K562 (cell line): ENCODE data around the gene SLC38A10. TPM values are rescaled to one million over a fixed set of nuclear protein-coding genes. Genes with fewer than 3 reads are reported as not detected.

Experiments used
- ATAC-seq: fragments of 200-7000 bp; cut with Tn5 transposase; 3 replicates; pipeline ENCODE4 v1.9.1; 2020; ENCODE audit warnings: moderate library complexity
- BruUV-seq: library from RNA; stranded (reverse); fragments of 400-500 nt; replicated peaks from 2 replicates; lab custom pipeline; 2021; lab: Mats Ljungman, UMichigan
- CTCF ChIA-PET: fragments of 300-600 bp; formaldehyde crosslinking; extraction: SDS; loops from one replicate; lab custom pipeline; 2021; ENCODE audit warnings: low intra/inter-chr PET ratio; lab: Yijun Ruan, JAX
- POLR2A ChIA-PET: fragments of 300-600, 350-650 bp; sonication (Branson Sonifier 250); formaldehyde crosslinking; extraction: SDS; loops from one replicate; lab custom pipeline; 2021; ENCODE audit warnings: antibody characterized with exemption, inconsistent platforms; lab: Yijun Ruan, JAX
- DNase-seq, 4 experiments: peaks; one replicate each; pipeline versions ENCODE4 v3.0.0 to v3.0.0-alpha.2; 2011 to 2018; ENCODE audit warnings: low spot score in 3 of 4, mixed read lengths in 3 of 4; ENCODE audit errors: extremely low read depth in 1 of 4
- FAIRE-seq: peaks from 2 replicates; lab custom pipeline; 2011; peaks lifted over from hg19 to GRCh38; lab: Jason Lieb, UNC
- H2AFZ ChIP-seq: 2 replicates; pipeline ENCODE4 v1.6.0; 2011; ENCODE audit warnings: low read depth, low read length, control low read depth, inconsistent platforms
- H3K27ac ChIP-seq: fragments of 200-600 bp; 3 replicates; pipeline ENCODE4 v1.8.0; 2011; ENCODE audit warnings: low read depth, mild to moderate bottlenecking, control low read depth, inconsistent platforms, low read length, moderate library complexity, mixed read lengths; ENCODE audit errors: extremely low read depth
- H3K27me3 ChIP-seq, 2 experiments: fragments of 300-600 bp in 1 of 2; 2 replicates in 1 of 2; 3 replicates in 1 of 2; pipeline versions ENCODE4 v1.6.0 to v1.8.0; 2011; ENCODE audit warnings: inconsistent platforms in 2 of 2, low read length in 2 of 2, mild to moderate bottlenecking in 1 of 2, mixed read lengths in 1 of 2, moderate library complexity in 1 of 2; ENCODE audit not compliant: control insufficient read depth in 2 of 2, insufficient read depth in 2 of 2
- H3K36me3 ChIP-seq: fragments of 300-600 bp; 3 replicates; pipeline ENCODE4 v1.8.0; 2011; ENCODE audit warnings: mild to moderate bottlenecking, low read length, inconsistent platforms; ENCODE audit not compliant: control insufficient read depth, insufficient read depth
- H3K4me1 ChIP-seq, 2 experiments: fragments of 200-600 bp in 1 of 2; replicated peaks in 1 of 2; 2 replicates in 1 of 2; 3 replicates in 1 of 2; pipeline versions ENCODE4 v1.5.1 to v1.8.0; 2011; ENCODE audit warnings: inconsistent platforms in 2 of 2, low read length in 2 of 2, mild to moderate bottlenecking in 1 of 2, mixed read lengths in 1 of 2, moderate library complexity in 1 of 2; ENCODE audit not compliant: control insufficient read depth in 2 of 2, insufficient read depth in 2 of 2
- H3K4me2 ChIP-seq: 2 replicates; pipeline ENCODE4 v1.6.1; 2011; ENCODE audit warnings: low read length, control low read depth, inconsistent platforms, mixed read lengths; ENCODE audit not compliant: insufficient read depth
- H3K4me3 ChIP-seq: fragments of 200-600 bp; sonication (generic), shearing (Covaris generic); 2 replicates; pipeline ENCODE4 v1.5.1; 2016; ENCODE audit warnings: control low read depth, inconsistent platforms
- H3K79me2 ChIP-seq: fragments of 200-600 bp; 3 replicates; pipeline ENCODE4 v1.8.0; 2011; ENCODE audit warnings: low read length, inconsistent platforms; ENCODE audit not compliant: control insufficient read depth, insufficient read depth
- H3K9ac ChIP-seq, 2 experiments: 2 replicates each; pipeline versions ENCODE4 v1.6.0 to v1.6.1; 2011; ENCODE audit warnings: low read depth in 2 of 2, low read length in 2 of 2, control low read depth in 1 of 2, inconsistent platforms in 1 of 2, mild to moderate bottlenecking in 1 of 2, mixed read lengths in 1 of 2; ENCODE audit not compliant: insufficient read depth in 1 of 2
- H3K9me1 ChIP-seq: one replicate; pipeline ENCODE4 v1.6.0; 2011; ENCODE audit warnings: inconsistent platforms, mild to moderate bottlenecking, low read length, moderate library complexity; ENCODE audit not compliant: control insufficient read depth, insufficient read depth
- H3K9me3 ChIP-seq: replicated peaks from 2 replicates; pipeline ENCODE4 v1.5.1; 2011; ENCODE audit warnings: low read depth, low read length, inconsistent platforms; ENCODE audit not compliant: control insufficient read depth, insufficient read depth
- H4K20me1 ChIP-seq: replicated peaks from 2 replicates; pipeline ENCODE4 v1.6.1; 2011; ENCODE audit warnings: low read length, inconsistent platforms, mixed read lengths; ENCODE audit not compliant: control insufficient read depth, insufficient read depth
- CHD1 ChIP-seq: fragments of 200-600 bp; sonication (generic); IDR thresholded peaks from one replicate; pipeline ENCODE4 v1.6.1; 2012; ENCODE audit warnings: mild to moderate bottlenecking, moderate library complexity, low read length, inconsistent platforms
- CREM ChIP-seq: IDR thresholded peaks from 2 replicates; pipeline ENCODE4 v1.6.1; 2014; ENCODE audit warnings: antibody characterized with exemption, low read depth
- CTBP1 ChIP-seq: fragments of 450-650 bp; IDR thresholded peaks from 2 replicates; pipeline ENCODE4 v1.6.1; 2016; ENCODE audit warnings: borderline replicate concordance
- GATA2 ChIP-seq: sonication (generic); formaldehyde crosslinking; IDR thresholded peaks from 2 replicates; pipeline ENCODE4 v1.4.0; 2020; ENCODE audit warnings: mild to moderate bottlenecking, missing genetic modification reagents
- KLF13 ChIP-seq: fragments of 450-650 bp; IDR thresholded peaks from 2 replicates; pipeline ENCODE4 v1.6.1; 2016; ENCODE audit warnings: missing genetic modification characterization, low read depth, mild to moderate bottlenecking, missing compliant biosample characterization, moderate library complexity, borderline replicate concordance
- KLF16 ChIP-seq: IDR thresholded peaks from 2 replicates; pipeline ENCODE4 v1.6.1; 2016; ENCODE audit warnings: antibody characterized with exemption
- MAFG ChIP-seq: fragments of 450-650 bp; conservative IDR thresholded peaks from 2 replicates; pipeline ENCODE4 v1.6.1; 2016; ENCODE audit warnings: missing genetic modification characterization, missing compliant biosample characterization
- MCM7 ChIP-seq, 2 experiments: fragments of 450-650 bp; IDR thresholded peaks; 2 replicates each; pipeline ENCODE4 v1.6.1; 2016 to 2018
- NCOA4 ChIP-seq: fragments of 450-650 bp; IDR thresholded peaks from 2 replicates; pipeline ENCODE4 v1.6.1; 2018; ENCODE audit warnings: mild to moderate bottlenecking; ENCODE audit not compliant: partially characterized antibody
- NCOR1 ChIP-seq: fragments of 450-650 bp; IDR thresholded peaks from 2 replicates; pipeline ENCODE4 v1.6.1; 2016; ENCODE audit warnings: mild to moderate bottlenecking, moderate library complexity
- TBP ChIP-seq: optimal IDR thresholded peaks from 2 replicates; pipeline ENCODE3; 2011; ENCODE audit warnings: low read depth, low read length, improper control_type of control experiment
- TRIM28 ChIP-seq: fragments of 450-650 bp; IDR thresholded peaks from 2 replicates; pipeline ENCODE4 v1.6.1; 2017
- ZBED1 ChIP-seq: IDR thresholded peaks from 2 replicates; pipeline ENCODE4 v1.6.1; 2014
- ZNF174 ChIP-seq: fragments of 250-450 bp; sonication (Bioruptor Pico); IDR thresholded peaks from 2 replicates; pipeline ENCODE4 v1.4.0; 2020; ENCODE audit warnings: mild to moderate bottlenecking
- ZNF224 ChIP-seq: sonication (generic); formaldehyde crosslinking; IDR thresholded peaks from 2 replicates; pipeline ENCODE4 v1.8.0; 2022; ENCODE audit warnings: mild to moderate bottlenecking, missing genetic modification reagents
- ZNF24 ChIP-seq: fragments of 450-650 bp; IDR thresholded peaks from 2 replicates; pipeline ENCODE4 v1.6.1; 2016
- ZNF436 ChIP-seq: fragments of 250-450, 450-650 bp; sonication (Bioruptor Pico); formaldehyde crosslinking; IDR thresholded peaks from 2 replicates; pipeline ENCODE4 v1.7.0; 2020; ENCODE audit warnings: mild to moderate bottlenecking
- ZNF77 ChIP-seq: fragments of 250-450 bp; sonication (Bioruptor Pico); IDR thresholded peaks from 2 replicates; pipeline ENCODE4 v1.5.0; 2020
- WGBS: fragments of 100-300 bp; shearing (Covaris generic); methylation state at CpG from one replicate; pipeline ENCODE4 v1.1.6; 2016; ENCODE audit warnings: low coverage, mixed read lengths; ENCODE audit not compliant: insufficient coverage; ENCODE audit errors: missing lambda C conversion rate; 5-methylcytosine and 5-hydroxymethylcytosine counted together
- in situ Hi-C: fragments of 300-500 bp; cut with MboI; formaldehyde crosslinking; loops from 4 replicates; pipeline ENCODE4 v1.15.0; 2018; ENCODE audit warnings: inconsistent platforms, mixed read lengths
- intact Hi-C: fragments of 100-400 bp; cut with micrococcal nuclease; formaldehyde crosslinking; loops from 2 replicates; pipeline ENCODE4 v1.14.2; 2022
- polyA plus RNA-seq, 8 experiments: library from polyadenylated mRNA; depleted of rRNA in 4 of 8; stranded (reverse) in 5 of 8; unstranded in 3 of 8; fragments of >200 nt; fragmentation: Nextera tagmentation in 2 of 8; fragmentation: Illumina TruSeq in 1 of 8; extraction: Ambion mirVana in 2 of 8; extraction: Trizol in 1 of 8; gene quantifications; 2 replicates each; pipeline versions ENCODE4 v1.2.1 to v1.2.3, GENCODE V29; 2011 to 2014; ENCODE audit warnings: inconsistent platforms in 1 of 8, missing spikeins in 1 of 8
- total RNA-seq, 7 experiments: library from RNA; depleted of rRNA in 6 of 7; stranded (reverse); fragments of >200 nt in 6 of 7; fragmentation: Illumina TruSeq in 2 of 7; extraction: Trizol in 2 of 7; gene quantifications; 2 replicates each; pipeline versions ENCODE4 v1.2.1 to v1.2.3, GENCODE V29; 2011 to 2021; ENCODE audit warnings: low replicate concordance in 1 of 7
- TF ChIP-seq, protein P1 (sequence below): sonication (generic); formaldehyde crosslinking; IDR thresholded peaks from 2 replicates; pipeline ENCODE4 v1.8.1; 2023; ENCODE audit warnings: missing genetic modification reagents, mild to moderate bottlenecking, borderline replicate concordance
- TF ChIP-seq, protein P2 (sequence below): fragments of 250-450 bp; sonication (Bioruptor Pico); IDR thresholded peaks from 2 replicates; pipeline ENCODE4 v1.8.0; 2022; ENCODE audit warnings: moderate library complexity, mild to moderate bottlenecking, inconsistent platforms

SLC38A10 gene
- total and polyA plus RNA-seq, 9 of the 15 experiments (the other 6 are each of a cell fraction or from before 2014, with no cell fraction given): 0.45 to 54.2 (median 13.8) TPM

DNA sequence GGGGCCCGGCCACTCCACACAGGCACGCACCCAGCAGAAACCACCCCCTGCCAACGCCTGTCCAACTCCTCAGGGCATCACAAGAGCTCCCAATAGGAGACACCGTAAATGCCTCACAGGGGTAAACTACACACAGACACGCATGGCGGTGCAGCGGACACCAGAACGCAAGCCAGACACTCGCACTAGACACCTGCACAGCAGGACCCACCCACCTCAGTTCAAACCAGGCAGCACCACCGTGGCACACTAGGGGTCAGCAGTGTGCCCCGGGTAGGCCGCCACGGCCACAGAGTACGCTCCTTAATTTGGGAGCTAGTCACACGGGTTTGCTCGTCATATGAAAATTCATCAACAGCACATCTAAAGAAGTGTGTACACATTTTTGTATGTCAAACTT, 3.4 kb downstream of the SLC38A10 start:
- 36% methylated on average over 14 of the region's 16 CpGs for WGBS
- Histone ChIP-seq H3K4me2 (peak overlapping the region; percentile 10; the same call in 1 of the 2 replicates), H4K20me1 (no peaks in the 10 kb centered on the region), H3K27ac (no peak overlapping the region), H3K9me3 (no peaks in the 10 kb centered on the region), H3K79me2 (peaks cover 67% of the 10 kb centered on the region), H3K9ac (peak overlapping the region in 1 of 2 experiments; percentile 64; a peak in 1 of 4 replicates), H3K36me3 (peaks cover 43% of the 10 kb centered on the region; the same call in 2 of the 3 replicates), H3K9me1 (no peaks in the 10 kb centered on the region), H3K4me1 (peaks cover 18 to 58% of the 10 kb centered on the region in 2 experiments; a peak in 4 of 5 replicates), H2AFZ (no peak overlapping the region), H3K4me3 (no peak overlapping the region), H3K27me3 (no peaks in the 10 kb centered on the region)
- ChIA-PET POLR2A (interaction anchor here (0.6 to 1.2 kb wide), 6 partner anchors 10 to 219 kb away, joined by 3 to 4 read pairs (median 3); partner anchors contain the start of genes BAHCC1, NDUFAF8 and TEPSIN), CTCF (interaction anchor here (1.2 kb wide), 1 partner anchor 192 kb away, joined by 5 read pairs; no protein-coding TSS in a partner anchor)
- ATAC-seq: peak; percentile 68
- peak; percentile 77 to 81 (median 80) for DNase-seq
- in situ Hi-C loops: no loop called here
- FAIRE-seq: peak; percentile 77
- no TSS peak for BruUV-seq
- intact Hi-C loops: loop anchor here (2.0 to 10.0 kb wide), 3 partner anchors 39 to 193 kb away; no protein-coding TSS in a partner anchor
- TF ChIP-seq, protein P1, sequence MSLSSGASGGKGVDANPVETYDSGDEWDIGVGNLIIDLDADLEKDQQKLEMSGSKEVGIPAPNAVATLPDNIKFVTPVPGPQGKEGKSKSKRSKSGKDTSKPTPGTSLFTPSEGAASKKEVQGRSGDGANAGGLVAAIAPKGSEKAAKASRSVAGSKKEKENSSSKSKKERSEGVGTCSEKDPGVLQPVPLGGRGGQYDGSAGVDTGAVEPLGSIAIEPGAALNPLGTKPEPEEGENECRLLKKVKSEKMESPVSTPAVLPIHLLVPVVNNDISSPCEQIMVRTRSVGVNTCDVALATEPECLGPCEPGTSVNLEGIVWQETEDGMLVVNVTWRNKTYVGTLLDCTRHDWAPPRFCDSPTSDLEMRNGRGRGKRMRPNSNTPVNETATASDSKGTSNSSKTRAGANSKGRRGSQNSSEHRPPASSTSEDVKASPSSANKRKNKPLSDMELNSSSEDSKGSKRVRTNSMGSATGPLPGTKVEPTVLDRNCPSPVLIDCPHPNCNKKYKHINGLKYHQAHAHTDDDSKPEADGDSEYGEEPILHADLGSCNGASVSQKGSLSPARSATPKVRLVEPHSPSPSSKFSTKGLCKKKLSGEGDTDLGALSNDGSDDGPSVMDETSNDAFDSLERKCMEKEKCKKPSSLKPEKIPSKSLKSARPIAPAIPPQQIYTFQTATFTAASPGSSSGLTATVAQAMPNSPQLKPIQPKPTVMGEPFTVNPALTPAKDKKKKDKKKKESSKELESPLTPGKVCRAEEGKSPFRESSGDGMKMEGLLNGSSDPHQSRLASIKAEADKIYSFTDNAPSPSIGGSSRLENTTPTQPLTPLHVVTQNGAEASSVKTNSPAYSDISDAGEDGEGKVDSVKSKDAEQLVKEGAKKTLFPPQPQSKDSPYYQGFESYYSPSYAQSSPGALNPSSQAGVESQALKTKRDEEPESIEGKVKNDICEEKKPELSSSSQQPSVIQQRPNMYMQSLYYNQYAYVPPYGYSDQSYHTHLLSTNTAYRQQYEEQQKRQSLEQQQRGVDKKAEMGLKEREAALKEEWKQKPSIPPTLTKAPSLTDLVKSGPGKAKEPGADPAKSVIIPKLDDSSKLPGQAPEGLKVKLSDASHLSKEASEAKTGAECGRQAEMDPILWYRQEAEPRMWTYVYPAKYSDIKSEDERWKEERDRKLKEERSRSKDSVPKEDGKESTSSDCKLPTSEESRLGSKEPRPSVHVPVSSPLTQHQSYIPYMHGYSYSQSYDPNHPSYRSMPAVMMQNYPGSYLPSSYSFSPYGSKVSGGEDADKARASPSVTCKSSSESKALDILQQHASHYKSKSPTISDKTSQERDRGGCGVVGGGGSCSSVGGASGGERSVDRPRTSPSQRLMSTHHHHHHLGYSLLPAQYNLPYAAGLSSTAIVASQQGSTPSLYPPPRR (CRISPR knock-in tag): no peak
- TF ChIP-seq CTBP1 (no peak), ZNF436 (CRISPR knock-in tag) (no peak), KLF16 (no peak), ZNF77 (CRISPR knock-in tag) (no peak), CHD1 (no peak), ZNF224 (CRISPR knock-in tag) (no peak), CREM (peak; percentile 68), ZBED1 (no peak), GATA2 (CRISPR knock-in tag) (no peak), TRIM28 (no peak), KLF13 (tag) (no peak; the same call in 1 of the 2 replicates), NCOA4 (no peak), NCOR1 (no peak), MCM7 (IDR thresholded peaks at IDR 0.05) (no peak), ZNF24 (no peak), TBP (no peak), MAFG (tag) (no peak), ZNF174 (CRISPR knock-in tag) (no peak)
- TF ChIP-seq, protein P2, sequence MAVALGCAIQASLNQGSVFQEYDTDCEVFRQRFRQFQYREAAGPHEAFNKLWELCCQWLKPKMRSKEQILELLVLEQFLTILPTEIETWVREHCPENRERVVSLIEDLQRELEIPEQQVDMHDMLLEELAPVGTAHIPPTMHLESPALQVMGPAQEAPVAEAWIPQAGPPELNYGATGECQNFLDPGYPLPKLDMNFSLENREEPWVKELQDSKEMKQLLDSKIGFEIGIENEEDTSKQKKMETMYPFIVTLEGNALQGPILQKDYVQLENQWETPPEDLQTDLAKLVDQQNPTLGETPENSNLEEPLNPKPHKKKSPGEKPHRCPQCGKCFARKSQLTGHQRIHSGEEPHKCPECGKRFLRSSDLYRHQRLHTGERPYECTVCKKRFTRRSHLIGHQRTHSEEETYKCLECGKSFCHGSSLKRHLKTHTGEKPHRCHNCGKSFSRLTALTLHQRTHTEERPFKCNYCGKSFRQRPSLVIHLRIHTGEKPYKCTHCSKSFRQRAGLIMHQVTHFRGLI (CRISPR knock-in tag): no peak
